SK-N-SH treated with all-trans-retinoic acid at 6 μM for 48 hours (cell line): ENCODE measurements around the gene PEPD.

Experiments
- ARNTL ChIP-seq: fragments of 450-650 bp; formaldehyde crosslinking; IDR thresholded peaks from 2 replicates; pipeline ENCODE4 v1.5.0; 2020; ENCODE audit warnings: low read depth, mild to moderate bottlenecking, moderate library complexity, borderline replicate concordance
- OSR1 ChIP-seq: fragments of 250-450 bp; sonication (Bioruptor Pico); IDR thresholded peaks from 2 replicates; pipeline ENCODE4 v1.8.0; 2022; ENCODE audit warnings: moderate library complexity, mild to moderate bottlenecking, inconsistent platforms
- PPARA ChIP-seq: fragments of 250-450 bp; sonication (Bioruptor Pico); IDR thresholded peaks from 2 replicates; pipeline ENCODE4 v1.5.0; 2020; ENCODE audit warnings: mild to moderate bottlenecking, borderline replicate concordance
- RARB ChIP-seq: fragments of 250-450 bp; sonication (Bioruptor Pico); IDR thresholded peaks from 2 replicates; pipeline ENCODE4 v1.8.0; 2021; ENCODE audit warnings: mild to moderate bottlenecking, moderate library complexity
- TCF4 ChIP-seq: fragments of 250-450 bp; sonication (Bioruptor Pico); IDR thresholded peaks from 2 replicates; pipeline ENCODE4 v1.8.0; 2021; ENCODE audit warnings: mild to moderate bottlenecking, moderate library complexity, borderline replicate concordance
- ZC3H10 ChIP-seq: fragments of 250-450 bp; sonication (Bioruptor Pico); IDR thresholded peaks from 2 replicates; pipeline ENCODE4 v1.5.1; 2021; ENCODE audit warnings: mild to moderate bottlenecking, moderate library complexity
- ZFP3 ChIP-seq: fragments of 250-450 bp; sonication (Bioruptor Pico); IDR thresholded peaks from 2 replicates; pipeline ENCODE4 v1.5.0; 2020; ENCODE audit warnings: mild to moderate bottlenecking, moderate library complexity
- TF ChIP-seq, protein P1 (sequence below): fragments of 250-450 bp; sonication (Bioruptor Pico); IDR thresholded peaks from 2 replicates; pipeline ENCODE4 v1.8.0; 2021; ENCODE audit warnings: low read depth, mild to moderate bottlenecking, moderate library complexity, borderline replicate concordance
- TF ChIP-seq, protein P2 (sequence below): fragments of 250-450 bp; sonication (Bioruptor Pico); IDR thresholded peaks from 2 replicates; pipeline ENCODE4 v1.5.0; 2020; ENCODE audit warnings: mild to moderate bottlenecking, moderate library complexity
- TF ChIP-seq, protein P3 (sequence below): fragments of 250-450 bp; sonication (Bioruptor Pico); IDR thresholded peaks from 2 replicates; pipeline ENCODE4 v1.8.0; 2020; ENCODE audit warnings: mild to moderate bottlenecking, moderate library complexity, borderline replicate concordance
- TF ChIP-seq, protein P4 (sequence below): fragments of 250-450 bp; sonication (Bioruptor Pico); IDR thresholded peaks from 2 replicates; pipeline ENCODE4 v1.5.1; 2020; ENCODE audit warnings: low read depth, mild to moderate bottlenecking, moderate library complexity

DNA sequence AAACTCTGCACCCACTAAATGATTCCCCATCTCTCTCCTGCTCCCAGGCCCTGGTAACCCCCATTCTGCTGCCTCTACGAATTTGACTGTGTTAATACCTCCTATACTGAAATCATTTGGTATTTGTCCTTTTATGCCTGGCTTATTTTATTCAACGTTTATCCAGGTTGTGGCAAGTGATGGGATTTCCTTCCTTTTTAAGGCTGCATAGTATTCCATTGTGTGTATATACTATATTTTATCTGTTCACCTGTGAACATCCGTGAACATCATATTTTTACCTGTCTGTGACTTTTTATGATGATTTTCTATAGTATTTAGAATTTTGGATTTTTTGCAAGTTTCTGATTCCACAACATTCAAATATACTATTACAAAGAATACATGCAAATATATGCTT, 162.0 kb downstream of the PEPD start:
- TF ChIP-seq, protein P1, sequence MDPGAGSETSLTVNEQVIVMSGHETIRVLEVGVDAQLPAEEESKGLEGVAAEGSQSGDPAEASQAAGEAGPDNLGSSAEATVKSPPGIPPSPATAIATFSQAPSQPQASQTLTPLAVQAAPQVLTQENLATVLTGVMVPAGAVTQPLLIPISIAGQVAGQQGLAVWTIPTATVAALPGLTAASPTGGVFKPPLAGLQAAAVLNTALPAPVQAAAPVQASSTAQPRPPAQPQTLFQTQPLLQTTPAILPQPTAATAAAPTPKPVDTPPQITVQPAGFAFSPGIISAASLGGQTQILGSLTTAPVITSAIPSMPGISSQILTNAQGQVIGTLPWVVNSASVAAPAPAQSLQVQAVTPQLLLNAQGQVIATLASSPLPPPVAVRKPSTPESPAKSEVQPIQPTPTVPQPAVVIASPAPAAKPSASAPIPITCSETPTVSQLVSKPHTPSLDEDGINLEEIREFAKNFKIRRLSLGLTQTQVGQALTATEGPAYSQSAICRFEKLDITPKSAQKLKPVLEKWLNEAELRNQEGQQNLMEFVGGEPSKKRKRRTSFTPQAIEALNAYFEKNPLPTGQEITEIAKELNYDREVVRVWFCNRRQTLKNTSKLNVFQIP (CRISPR knock-in tag): no peak
- TF ChIP-seq, protein P2, sequence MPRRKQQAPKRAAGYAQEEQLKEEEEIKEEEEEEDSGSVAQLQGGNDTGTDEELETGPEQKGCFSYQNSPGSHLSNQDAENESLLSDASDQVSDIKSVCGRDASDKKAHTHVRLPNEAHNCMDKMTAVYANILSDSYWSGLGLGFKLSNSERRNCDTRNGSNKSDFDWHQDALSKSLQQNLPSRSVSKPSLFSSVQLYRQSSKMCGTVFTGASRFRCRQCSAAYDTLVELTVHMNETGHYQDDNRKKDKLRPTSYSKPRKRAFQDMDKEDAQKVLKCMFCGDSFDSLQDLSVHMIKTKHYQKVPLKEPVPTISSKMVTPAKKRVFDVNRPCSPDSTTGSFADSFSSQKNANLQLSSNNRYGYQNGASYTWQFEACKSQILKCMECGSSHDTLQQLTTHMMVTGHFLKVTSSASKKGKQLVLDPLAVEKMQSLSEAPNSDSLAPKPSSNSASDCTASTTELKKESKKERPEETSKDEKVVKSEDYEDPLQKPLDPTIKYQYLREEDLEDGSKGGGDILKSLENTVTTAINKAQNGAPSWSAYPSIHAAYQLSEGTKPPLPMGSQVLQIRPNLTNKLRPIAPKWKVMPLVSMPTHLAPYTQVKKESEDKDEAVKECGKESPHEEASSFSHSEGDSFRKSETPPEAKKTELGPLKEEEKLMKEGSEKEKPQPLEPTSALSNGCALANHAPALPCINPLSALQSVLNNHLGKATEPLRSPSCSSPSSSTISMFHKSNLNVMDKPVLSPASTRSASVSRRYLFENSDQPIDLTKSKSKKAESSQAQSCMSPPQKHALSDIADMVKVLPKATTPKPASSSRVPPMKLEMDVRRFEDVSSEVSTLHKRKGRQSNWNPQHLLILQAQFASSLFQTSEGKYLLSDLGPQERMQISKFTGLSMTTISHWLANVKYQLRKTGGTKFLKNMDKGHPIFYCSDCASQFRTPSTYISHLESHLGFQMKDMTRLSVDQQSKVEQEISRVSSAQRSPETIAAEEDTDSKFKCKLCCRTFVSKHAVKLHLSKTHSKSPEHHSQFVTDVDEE (CRISPR knock-in tag): no peak
- TF ChIP-seq RARB (CRISPR knock-in tag) (no peak), PPARA (CRISPR knock-in tag) (no peak), ZC3H10 (CRISPR knock-in tag) (no peak), ARNTL (CRISPR knock-in tag) (no peak), OSR1 (CRISPR knock-in tag) (no peak), ZFP3 (CRISPR knock-in tag) (no peak), TCF4 (CRISPR knock-in tag) (no peak)
- TF ChIP-seq, protein P3, sequence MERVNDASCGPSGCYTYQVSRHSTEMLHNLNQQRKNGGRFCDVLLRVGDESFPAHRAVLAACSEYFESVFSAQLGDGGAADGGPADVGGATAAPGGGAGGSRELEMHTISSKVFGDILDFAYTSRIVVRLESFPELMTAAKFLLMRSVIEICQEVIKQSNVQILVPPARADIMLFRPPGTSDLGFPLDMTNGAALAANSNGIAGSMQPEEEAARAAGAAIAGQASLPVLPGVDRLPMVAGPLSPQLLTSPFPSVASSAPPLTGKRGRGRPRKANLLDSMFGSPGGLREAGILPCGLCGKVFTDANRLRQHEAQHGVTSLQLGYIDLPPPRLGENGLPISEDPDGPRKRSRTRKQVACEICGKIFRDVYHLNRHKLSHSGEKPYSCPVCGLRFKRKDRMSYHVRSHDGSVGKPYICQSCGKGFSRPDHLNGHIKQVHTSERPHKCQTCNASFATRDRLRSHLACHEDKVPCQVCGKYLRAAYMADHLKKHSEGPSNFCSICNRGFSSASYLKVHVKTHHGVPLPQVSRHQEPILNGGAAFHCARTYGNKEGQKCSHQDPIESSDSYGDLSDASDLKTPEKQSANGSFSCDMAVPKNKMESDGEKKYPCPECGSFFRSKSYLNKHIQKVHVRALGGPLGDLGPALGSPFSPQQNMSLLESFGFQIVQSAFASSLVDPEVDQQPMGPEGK (CRISPR knock-in tag): no peak
- TF ChIP-seq, protein P4, sequence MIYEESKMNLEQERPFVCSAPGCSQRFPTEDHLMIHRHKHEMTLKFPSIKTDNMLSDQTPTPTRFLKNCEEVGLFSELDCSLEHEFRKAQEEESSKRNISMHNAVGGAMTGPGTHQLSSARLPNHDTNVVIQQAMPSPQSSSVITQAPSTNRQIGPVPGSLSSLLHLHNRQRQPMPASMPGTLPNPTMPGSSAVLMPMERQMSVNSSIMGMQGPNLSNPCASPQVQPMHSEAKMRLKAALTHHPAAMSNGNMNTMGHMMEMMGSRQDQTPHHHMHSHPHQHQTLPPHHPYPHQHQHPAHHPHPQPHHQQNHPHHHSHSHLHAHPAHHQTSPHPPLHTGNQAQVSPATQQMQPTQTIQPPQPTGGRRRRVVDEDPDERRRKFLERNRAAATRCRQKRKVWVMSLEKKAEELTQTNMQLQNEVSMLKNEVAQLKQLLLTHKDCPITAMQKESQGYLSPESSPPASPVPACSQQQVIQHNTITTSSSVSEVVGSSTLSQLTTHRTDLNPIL (CRISPR knock-in tag): no peak
